Natural killer cell treated with Interleukin-12 subunit alpha and Interleukin-12 subunit beta and Interleukin-15 and Interleukin-18, amount 100 ng/mL, for 72 hours (primary cell): ENCODE measurements around the gene CENPA. TPM values are rescaled to one million over a fixed set of nuclear protein-coding genes. Genes with fewer than 3 reads are reported as not detected.

ENCODE experiments used
- ATAC-seq, 2 donors: fragments of 150-1000 bp; cut with Tn5 transposase in 1 of 2; sonication (Bioruptor Pico), chemical (Tn5 transposase) in 1 of 2; 2 replicates each; pipeline ENCODE4 v1.10.0; 2021
- DNase-seq: peaks from one replicate; pipeline ENCODE4 v3.0.0; 2022; ENCODE audit warnings: low spot score
- H3K27ac Mint-ChIP-seq, 2 donors: 1 replicate in 1 of 2; 2 replicates in 1 of 2; pipeline ENCODE4 v1.8.0; 2022; ENCODE audit warnings: mixed read lengths in 2 of 2, mild to moderate bottlenecking in 1 of 2, moderate library complexity in 1 of 2
- H3K27me3 Mint-ChIP-seq, 2 donors: 1 replicate in 1 of 2; 2 replicates in 1 of 2; pipeline ENCODE4 v1.8.0; 2022; ENCODE audit warnings: mixed read lengths in 2 of 2
- H3K36me3 Mint-ChIP-seq: one replicate; pipeline ENCODE4 v1.8.0; 2022; ENCODE audit warnings: mixed read lengths
- H3K4me1 Mint-ChIP-seq, 2 donors: 1 replicate in 1 of 2; 2 replicates in 1 of 2; pipeline ENCODE4 v1.8.0; 2022; ENCODE audit warnings: low read depth in 2 of 2, mixed read lengths in 2 of 2, mild to moderate bottlenecking in 1 of 2
- H3K4me3 Mint-ChIP-seq: one replicate; pipeline ENCODE4 v1.8.0; 2022; ENCODE audit warnings: mixed read lengths
- H3K9me3 Mint-ChIP-seq: 2 replicates; pipeline ENCODE4 v1.8.0; 2022; ENCODE audit warnings: mixed read lengths
- total RNA-seq, 2 donors: library from RNA; stranded (reverse); gene quantifications; one replicate each; pipeline ENCODE4 v1.2.3, GENCODE V29; 2022

Gene CENPA
- total RNA-seq, 2 donors from 2014 or later, result 18.5 to 32.1 TPM

- no peak for ATAC-seq
- Mint-ChIP-seq H3K4me1 (peaks cover 41% of the 10 kb centered on the region in 2 donors), H3K27me3 (no peaks in the 10 kb centered on the region), H3K9me3 (no peaks in the 10 kb centered on the region), H3K36me3 (no peaks in the 10 kb centered on the region), H3K4me3 (peak overlapping the region; percentile 11), H3K27ac (peak overlapping the region; percentile 18 to 58)
- no peak for DNase-seq
Observed at GRCh38 chr2:26767129-26767528, 18.7 kb upstream of the CENPA start.

- Mint-ChIP-seq H3K27ac (peak overlapping the region; percentile 18 to 58), H3K9me3 (no peaks in the 10 kb centered on the region), H3K36me3 (no peaks in the 10 kb centered on the region), H3K27me3 (no peaks in the 10 kb centered on the region), H3K4me1 (peaks cover 49 to 50% of the 10 kb centered on the region in 2 donors), H3K4me3 (no peak overlapping the region)
- no peak for ATAC-seq
- no peak for DNase-seq
Observed at GRCh38 chr2:26767894-26768487, 17.9 kb upstream of the CENPA start.

GRCh38 chr2:26768759-26769088, 17.1 kb upstream of the CENPA start:
- Mint-ChIP-seq H3K4me3 (peak overlapping the region; percentile 65), H3K27me3 (no peaks in the 10 kb centered on the region)

DNA sequence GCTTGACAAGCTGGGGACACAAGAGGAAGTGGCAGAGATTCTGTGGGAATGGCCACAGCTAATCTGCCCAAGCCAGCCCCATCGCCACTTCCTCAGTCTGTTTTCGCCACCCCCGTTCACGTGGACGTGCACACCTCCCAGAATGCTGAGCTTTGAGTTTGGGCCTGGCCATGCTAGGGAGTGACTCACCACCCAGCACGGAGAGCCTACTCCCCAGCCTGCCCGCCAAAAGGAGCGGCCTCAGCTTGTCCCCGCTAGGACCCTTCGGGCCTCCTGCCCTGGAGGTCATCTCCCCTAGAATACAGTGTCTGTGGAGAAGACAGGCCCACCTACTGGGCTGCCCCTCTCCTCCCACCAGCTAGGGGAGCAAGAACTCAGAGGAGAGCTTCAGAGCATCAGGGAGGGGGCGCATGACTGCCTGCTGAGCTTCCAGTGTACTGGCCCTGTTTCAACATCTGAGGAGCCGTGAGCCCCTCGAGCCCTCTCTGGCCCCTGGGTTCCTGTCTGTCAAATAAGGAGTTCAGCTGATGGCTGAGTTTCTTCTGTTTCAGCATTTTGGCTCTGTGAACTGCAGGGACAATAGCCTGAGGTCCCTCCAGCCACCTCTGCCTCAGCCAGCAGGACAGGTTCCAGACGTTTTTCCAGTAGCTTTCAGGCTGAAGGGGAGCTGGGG, 16.6 kb upstream of the CENPA start:
- DNase-seq (peak; percentile 84), ATAC-seq (peak; percentile 85 to 88)
- no peaks in the 10 kb centered on the region for H3K36me3 Mint-ChIP-seq
- H3K9me3 Mint-ChIP-seq, result no peaks in the 10 kb centered on the region
- H3K27ac Mint-ChIP-seq, result peak overlapping the region; percentile 67 to 87
- H3K27me3 Mint-ChIP-seq, result no peaks in the 10 kb centered on the region
- H3K4me1 Mint-ChIP-seq, result peaks cover 46% of the 10 kb centered on the region in 2 donors
- peak overlapping the region; percentile 65 for H3K4me3 Mint-ChIP-seq

More at GRCh38 chr2:26768759-26769088, 17.1 kb upstream of the CENPA start:
- Mint-ChIP-seq H3K4me1 (peaks cover 47 to 49% of the 10 kb centered on the region in 2 donors), H3K9me3 (no peaks in the 10 kb centered on the region), H3K36me3 (no peaks in the 10 kb centered on the region), H3K27ac (peak overlapping the region; percentile 67 to 87)
- DNase-seq (no peak), ATAC-seq (no peak)

- no peaks in the 10 kb centered on the region for H3K9me3 Mint-ChIP-seq
- H3K27me3 Mint-ChIP-seq, result no peaks in the 10 kb centered on the region
- ATAC-seq (no peak), DNase-seq (no peak)
- peak overlapping the region; percentile 72 to 82 for H3K27ac Mint-ChIP-seq
- H3K4me3 Mint-ChIP-seq, result peak overlapping the region; percentile 18
- H3K36me3 Mint-ChIP-seq, result no peaks in the 10 kb centered on the region
- H3K4me1 Mint-ChIP-seq, result peaks cover 32 to 37% of the 10 kb centered on the region in 2 donors
Observed at GRCh38 chr2:26770986-26771586, 14.8 kb upstream of the CENPA start.

- DNase-seq (no peak), ATAC-seq (peak; percentile 58 to 77)
- Mint-ChIP-seq H3K36me3 (peaks cover 6% of the 10 kb centered on the region), H3K27ac (peak overlapping the region; percentile 72 to 82), H3K4me1 (peaks cover 38 to 43% of the 10 kb centered on the region in 2 donors), H3K9me3 (no peaks in the 10 kb centered on the region), H3K4me3 (peak overlapping the region; percentile 47), H3K27me3 (no peaks in the 10 kb centered on the region)
Observed at GRCh38 chr2:26772064-26773001, 13.5 kb upstream of the CENPA start.

GRCh38 chr2:26776195-26776800, 9.6 kb upstream of the CENPA start:
- no peak for ATAC-seq
- Mint-ChIP-seq H3K4me1 (peaks cover 24 to 28% of the 10 kb centered on the region in 2 donors), H3K4me3 (no peak overlapping the region), H3K27me3 (no peaks in the 10 kb centered on the region), H3K27ac (peak overlapping the region in 1 of 2 donors; percentile 42), H3K9me3 (no peaks in the 10 kb centered on the region), H3K36me3 (peaks cover 6% of the 10 kb centered on the region)
- no peak for DNase-seq

- H3K27me3 Mint-ChIP-seq, result no peaks in the 10 kb centered on the region
- H3K4me1 Mint-ChIP-seq, result peaks cover 6 to 11% of the 10 kb centered on the region in 2 donors
- no peaks in the 10 kb centered on the region for H3K9me3 Mint-ChIP-seq
- ATAC-seq (peak in 1 of 2 donors; percentile 32), DNase-seq (no peak)
- H3K36me3 Mint-ChIP-seq, result peaks cover 6% of the 10 kb centered on the region
- H3K4me3 Mint-ChIP-seq, result no peak overlapping the region
- no peak overlapping the region for H3K27ac Mint-ChIP-seq
Observed at GRCh38 chr2:26778098-26778497, 7.8 kb upstream of the CENPA start.

- ATAC-seq (no peak), DNase-seq (no peak)
- no peaks in the 10 kb centered on the region for H3K9me3 Mint-ChIP-seq
- peaks cover 6 to 11% of the 10 kb centered on the region in 2 donors for H3K4me1 Mint-ChIP-seq
- H3K27ac Mint-ChIP-seq, result no peak overlapping the region
- H3K27me3 Mint-ChIP-seq, result no peaks in the 10 kb centered on the region
- no peak overlapping the region for H3K4me3 Mint-ChIP-seq
- H3K36me3 Mint-ChIP-seq, result peaks cover 6% of the 10 kb centered on the region
Observed at GRCh38 chr2:26778507-26778906, 7.3 kb upstream of the CENPA start.

- no peaks in the 10 kb centered on the region for H3K27me3 Mint-ChIP-seq
- no peak overlapping the region for H3K27ac Mint-ChIP-seq
- ATAC-seq, result no peak
- H3K4me1 Mint-ChIP-seq, result peaks cover 7% of the 10 kb centered on the region in 2 donors
- no peak overlapping the region for H3K4me3 Mint-ChIP-seq
- H3K36me3 Mint-ChIP-seq, result peaks cover 6% of the 10 kb centered on the region
- DNase-seq, result no peak
- no peaks in the 10 kb centered on the region for H3K9me3 Mint-ChIP-seq
Observed at GRCh38 chr2:26780203-26780760, 5.6 kb upstream of the CENPA start.

DNA sequence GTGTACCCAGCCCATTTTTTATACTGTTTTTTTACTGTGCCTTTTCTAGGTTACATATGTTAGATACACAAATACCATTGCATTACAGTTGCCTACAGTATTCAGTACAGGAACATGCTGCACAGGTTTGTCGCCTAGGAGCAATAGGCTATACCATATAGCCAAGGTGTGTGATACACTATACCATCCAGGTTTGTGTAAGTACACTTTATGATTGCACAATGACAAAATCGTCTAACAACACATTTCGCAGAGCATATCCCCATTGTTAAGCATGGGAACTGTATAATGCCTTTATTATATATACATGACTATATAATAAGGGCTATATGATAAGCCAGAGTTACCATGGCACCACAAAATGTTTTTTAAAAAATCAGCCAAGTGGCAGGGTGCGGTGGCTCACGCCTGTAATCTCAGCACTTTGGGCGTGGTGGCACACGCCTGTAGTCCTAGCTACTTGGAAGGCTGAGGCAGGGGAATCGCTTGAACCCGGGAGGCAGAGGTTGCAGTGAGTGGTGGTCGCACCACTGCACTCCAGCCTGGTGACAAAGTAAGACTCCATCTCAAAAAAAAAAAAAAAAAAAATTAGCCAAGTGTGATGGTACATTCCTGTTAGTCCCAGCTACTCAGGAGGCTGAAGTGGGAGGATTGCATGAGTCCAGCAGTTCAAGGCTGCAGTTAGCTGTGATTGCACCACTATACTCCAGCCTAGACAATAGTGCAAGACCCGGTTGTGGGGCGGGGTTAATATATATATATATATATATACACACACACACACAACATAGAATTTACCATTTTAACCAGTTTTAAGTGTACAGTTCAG, 2.8 kb upstream of the CENPA start:
- no peak for ATAC-seq
- no peak for DNase-seq
- Mint-ChIP-seq H3K4me3 (no peak overlapping the region), H3K27ac (no peak overlapping the region), H3K4me1 (peaks cover 10 to 12% of the 10 kb centered on the region in 2 donors), H3K9me3 (no peaks in the 10 kb centered on the region), H3K27me3 (no peaks in the 10 kb centered on the region), H3K36me3 (no peaks in the 10 kb centered on the region)

DNA sequence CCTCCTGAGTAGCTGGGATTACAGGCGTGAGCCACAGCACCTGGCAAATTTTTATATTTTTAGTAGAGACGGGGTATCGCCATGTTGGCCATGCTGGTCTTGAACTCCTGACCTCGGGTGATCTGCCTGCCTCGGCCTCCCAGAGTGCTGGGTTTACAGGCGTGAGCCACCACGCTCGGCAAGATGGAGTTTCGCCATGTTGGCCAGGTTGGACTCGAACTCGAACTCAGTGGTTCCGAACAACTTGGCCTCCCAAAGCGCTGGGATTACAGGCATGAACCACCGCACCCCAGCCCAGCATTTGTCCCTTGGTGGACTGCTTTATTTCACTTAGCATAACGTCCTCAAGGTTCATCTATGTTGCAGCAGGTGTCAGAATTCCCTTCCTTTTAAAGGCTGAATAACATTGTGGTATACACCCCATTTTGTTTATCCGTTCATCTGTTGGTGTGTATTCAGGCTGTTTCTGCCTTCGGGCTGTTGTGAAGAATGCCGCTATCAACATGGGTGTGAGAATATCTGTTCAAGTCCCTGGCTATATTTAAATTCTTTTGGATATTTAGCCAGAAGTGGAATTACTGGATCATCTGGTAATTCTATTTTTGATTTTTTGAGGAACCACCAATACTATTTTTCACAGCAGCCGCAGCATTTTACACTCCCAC, 1.2 kb upstream of the CENPA start:
- H3K36me3 Mint-ChIP-seq, result peaks cover 8% of the 10 kb centered on the region
- H3K27me3 Mint-ChIP-seq, result no peaks in the 10 kb centered on the region
- H3K4me3 Mint-ChIP-seq, result peak overlapping the region; percentile 86
- peak overlapping the region in 1 of 2 donors; percentile 74 for H3K27ac Mint-ChIP-seq
- no peak for ATAC-seq
- no peak for DNase-seq
- no peaks in the 10 kb centered on the region for H3K9me3 Mint-ChIP-seq
- peaks cover 20 to 21% of the 10 kb centered on the region in 2 donors for H3K4me1 Mint-ChIP-seq
